ENCODE data around the gene LMO7.
"Not testable (repeated sequence)": the region's sequence is repeated elsewhere in the genome, so short reads cannot be mapped to it uniquely, and the experiment has no call there.

LMO7 gene

DNA sequence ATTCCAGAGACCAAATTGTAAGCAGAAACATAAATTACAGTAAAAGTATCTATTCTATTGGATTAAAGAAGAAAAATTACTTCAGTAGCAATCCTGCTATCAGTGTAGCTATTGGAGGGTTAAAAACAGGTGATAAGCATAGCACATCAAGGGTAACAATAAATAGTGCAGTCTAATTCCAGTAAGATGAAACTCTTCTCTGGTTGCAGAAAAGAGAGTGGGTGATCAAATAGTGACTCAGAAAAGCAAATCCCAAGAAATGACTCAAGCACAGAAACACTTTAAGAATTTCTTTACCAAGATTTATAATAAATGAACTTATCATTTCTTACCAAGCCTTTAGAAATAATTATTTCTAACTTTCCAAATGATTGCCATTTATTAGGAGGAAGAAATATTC lies 135.7 kb downstream of the LMO7 start:
- no peak for DNase-seq (ENCODE audit: low read depth in 2 of 2)

DNA sequence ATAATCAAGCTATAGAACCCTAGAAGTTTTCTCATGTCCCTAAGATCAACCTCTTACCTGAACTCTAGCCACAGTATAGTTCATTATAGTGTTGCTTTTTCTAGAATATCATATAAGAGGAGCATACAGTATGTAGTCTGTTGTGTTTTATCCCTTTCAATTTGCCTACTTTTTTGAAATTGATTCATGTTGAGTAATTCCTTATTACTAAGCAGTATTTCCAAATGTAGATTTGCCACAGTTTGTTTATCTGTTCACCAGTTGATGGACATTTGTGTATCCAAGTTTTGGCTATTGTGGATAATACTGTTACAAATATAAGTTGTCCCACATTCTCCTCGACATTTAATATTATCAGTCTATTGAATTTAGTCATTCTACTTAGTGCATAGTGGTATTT lies 138.0 kb downstream of the LMO7 start:
- no peak for DNase-seq (ENCODE audit: low read depth in 2 of 2)

DNA sequence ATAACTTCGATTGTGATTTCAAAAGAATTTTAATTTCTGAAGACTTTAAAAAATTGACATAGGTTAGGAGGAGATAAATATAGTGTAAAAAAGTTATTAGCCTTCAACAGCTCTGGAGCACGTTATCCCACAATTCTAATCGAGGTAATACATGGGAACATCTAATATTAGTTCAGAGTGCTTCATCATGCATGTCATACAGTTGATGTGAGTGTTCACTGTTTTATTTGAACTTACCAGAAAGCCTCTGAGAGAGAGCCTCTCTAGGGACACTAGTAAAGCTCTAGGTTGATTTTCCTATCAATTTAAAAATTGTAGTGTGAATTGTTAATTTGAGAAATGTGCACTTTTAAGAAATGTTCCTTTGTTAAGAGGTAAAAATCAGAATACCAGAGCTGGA lies 140.4 kb downstream of the LMO7 start:
- no peak for DNase-seq (ENCODE audit: low read depth in 2 of 2)

DNA sequence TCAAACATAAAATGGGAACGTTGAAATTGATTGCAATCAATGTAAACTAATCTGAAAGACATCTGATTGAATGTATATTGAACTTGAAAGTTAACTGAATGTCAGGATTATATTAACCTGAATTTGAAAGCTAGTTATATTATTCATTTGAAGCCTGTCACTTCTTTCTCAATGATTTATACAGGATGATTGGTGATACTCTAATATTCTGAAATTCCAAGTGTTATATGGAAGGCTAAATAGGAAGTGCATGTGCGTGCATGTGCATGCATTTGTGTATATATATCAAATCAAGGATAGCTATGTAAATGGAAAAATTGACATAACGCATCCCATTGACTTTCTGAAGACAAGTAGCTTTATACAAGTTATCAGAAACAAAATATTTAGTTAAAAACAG lies 143.3 kb downstream of the LMO7 start:
- no peak for DNase-seq (ENCODE audit: low read depth in 2 of 2)

DNA sequence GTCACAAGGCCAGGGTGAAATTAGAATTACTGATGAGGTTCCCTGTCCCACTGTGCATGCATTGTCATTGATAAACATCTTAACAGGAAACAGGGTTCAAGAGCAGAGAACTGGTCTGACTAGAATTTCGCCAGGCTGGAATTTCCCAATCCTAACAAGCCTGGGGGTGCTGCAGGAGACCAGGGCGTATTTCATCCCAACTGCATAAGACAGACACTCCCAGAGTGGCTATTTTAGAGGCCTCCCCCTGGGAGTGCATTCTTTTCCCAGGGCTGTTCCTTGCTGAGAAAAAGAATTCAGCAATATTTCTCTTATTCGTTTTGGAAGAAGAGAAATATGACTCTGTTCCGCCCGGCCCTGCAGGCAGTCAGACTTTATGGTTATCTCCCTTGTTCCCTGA lies 144.0 kb downstream of the LMO7 start:
- not testable (repeated sequence) for DNase-seq (ENCODE audit: low read depth in 2 of 2)

DNA sequence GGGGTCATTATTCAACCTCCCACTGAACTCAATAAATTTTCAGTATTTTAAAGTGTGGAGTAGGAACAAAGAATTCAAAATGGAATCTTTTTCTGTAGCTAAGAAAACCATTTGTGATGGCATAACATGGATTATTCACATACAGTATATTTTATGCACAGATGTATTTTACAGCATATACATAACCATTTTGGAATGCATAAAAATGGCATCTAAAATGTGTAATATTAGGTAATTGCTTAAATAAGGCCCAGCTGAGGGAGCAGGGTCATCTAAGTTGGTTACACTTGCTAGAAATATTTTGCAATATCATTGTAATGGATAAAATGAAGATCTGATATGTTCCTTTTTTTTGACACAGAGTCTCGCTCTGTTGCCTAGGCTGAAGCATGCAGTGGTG lies 146.9 kb downstream of the LMO7 start:
- DNase-seq (ENCODE audit: low read depth in 2 of 2): no peak

DNA sequence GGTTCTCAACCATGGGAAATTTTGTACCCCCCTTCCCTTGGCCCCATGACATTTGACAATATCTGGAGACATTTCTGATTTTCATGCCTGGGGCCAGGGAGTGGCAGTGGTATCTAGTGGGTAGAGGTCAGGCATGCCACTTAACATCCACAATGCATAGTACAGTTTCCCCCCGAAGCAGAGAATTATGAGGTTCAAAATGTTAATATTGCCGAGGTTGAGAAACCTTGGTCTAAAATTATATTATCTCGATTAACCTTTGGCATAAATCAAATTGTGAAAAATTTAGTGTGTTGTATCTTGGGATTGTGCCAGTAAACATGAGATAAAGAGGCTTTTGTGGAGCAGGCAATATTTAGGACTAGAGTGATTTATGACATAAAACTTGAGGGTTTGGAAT lies 147.9 kb downstream of the LMO7 start:
- DNase-seq (ENCODE audit: low read depth in 2 of 2): no peak

DNA sequence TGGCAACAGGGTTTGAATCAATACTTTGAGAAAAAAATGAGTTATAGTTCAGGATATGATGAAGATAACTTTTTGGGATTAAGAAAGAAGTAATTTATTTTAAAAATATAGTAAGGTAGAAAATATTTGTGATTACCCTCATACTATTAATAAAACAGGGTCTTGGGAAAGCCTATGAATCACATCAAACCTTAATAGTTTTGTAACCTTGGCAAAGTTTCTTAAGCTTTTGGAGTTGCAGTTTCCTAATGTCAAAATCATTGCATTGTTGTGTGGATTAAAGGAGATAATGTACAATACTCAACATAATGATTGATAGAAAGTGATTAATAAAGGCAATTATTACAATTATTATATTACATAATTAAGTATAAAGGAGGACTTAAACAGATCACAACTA lies 149.0 kb downstream of the LMO7 start:
- DNase-seq (ENCODE audit: low read depth in 2 of 2): no peak

DNA sequence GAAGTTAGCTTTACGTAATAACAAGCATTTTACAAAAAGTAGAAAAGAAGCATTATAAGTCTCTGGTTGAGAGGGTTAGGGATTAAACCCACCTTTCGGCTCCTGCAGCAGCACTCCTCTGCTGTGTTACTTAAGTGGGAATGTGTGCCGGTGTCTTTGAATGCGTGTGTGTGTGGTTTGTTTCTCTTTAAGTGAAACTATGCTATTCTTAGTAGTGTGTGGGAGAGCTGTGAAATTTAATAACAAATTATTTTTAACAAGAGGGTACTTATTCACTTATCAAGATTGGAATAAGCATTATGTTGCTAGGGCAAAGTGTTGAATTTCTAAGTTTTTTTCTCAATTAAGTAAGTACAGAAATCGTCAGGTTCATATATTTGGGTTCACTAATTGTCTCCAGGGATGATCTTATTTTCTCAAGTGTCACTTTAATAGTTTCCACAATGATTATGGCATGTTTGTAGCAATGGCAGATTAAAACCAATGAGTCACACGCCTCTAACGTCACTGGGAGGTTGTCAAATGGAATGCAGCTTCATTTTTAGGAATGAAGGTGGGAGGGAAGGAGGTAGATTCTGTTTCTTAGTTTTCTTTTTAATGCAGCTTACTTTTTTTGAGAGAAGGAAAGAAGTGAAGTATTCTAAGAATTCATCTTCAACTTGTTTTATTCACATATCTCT lies 151.3 kb downstream of the LMO7 start:
- DNase-seq (ENCODE audit: low read depth in 2 of 2): no peak

DNA sequence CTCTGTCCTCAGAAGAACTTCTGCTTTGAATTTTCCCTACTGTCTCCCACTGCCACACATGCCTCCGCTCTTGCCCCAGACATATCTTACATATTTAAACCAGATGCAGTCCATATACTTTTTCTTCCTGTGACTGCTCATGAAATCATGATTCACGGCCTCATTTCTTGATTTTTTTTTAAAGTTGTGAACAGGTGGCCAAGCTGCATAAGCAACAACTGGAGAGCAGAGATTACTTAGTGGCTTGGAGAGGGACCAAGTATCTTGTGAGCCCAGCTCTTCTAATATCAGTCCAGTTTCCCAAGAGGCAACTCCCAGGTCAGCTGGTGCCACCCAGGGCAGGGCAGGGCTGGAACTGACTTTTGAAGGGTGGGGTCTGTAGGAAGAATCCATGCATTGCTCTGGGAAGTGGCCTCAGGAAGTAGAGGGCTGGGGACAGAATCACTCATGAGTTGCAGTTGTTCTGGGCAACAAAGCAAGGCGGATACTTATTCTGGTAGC lies 152.4 kb downstream of the LMO7 start:
- no peak for DNase-seq (ENCODE audit: low read depth in 2 of 2)

DNA sequence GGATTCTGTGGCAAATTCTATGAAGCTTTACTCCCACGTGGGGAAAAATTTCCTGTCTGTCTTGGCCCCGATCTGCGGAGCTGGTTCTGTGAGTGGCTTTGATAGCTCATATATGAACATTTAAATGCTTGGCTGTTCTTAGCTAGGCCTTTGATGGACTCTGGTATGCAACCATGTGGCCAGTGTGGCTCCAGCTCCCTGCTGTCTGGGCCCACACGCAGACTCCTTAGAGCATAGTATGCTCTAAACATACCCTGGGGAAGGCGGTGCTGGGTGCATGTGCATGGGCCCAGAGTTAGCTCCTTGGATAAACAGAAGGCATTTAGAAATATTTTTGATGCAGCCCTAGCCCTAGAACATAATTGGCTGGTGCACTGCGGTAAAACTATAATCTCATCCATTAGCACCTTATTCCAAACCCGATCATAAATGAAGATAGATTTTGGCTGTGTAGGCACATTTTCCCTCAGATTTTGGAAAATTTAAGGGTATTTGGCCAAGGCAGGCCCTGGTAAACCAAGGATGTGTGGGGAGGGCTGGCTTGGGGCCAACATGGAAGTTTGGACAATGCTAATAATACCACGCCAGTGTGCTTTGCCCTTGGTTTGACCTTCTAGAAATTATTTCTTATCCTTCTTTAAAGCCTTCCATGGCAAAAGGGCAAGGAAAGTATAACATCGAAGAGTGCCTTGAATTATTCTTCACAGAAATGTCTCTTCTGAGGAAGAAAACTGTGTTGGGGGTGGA lies 153.5 kb downstream of the LMO7 start:
- DNase-seq (ENCODE audit: low read depth in 2 of 2): no peak

DNA sequence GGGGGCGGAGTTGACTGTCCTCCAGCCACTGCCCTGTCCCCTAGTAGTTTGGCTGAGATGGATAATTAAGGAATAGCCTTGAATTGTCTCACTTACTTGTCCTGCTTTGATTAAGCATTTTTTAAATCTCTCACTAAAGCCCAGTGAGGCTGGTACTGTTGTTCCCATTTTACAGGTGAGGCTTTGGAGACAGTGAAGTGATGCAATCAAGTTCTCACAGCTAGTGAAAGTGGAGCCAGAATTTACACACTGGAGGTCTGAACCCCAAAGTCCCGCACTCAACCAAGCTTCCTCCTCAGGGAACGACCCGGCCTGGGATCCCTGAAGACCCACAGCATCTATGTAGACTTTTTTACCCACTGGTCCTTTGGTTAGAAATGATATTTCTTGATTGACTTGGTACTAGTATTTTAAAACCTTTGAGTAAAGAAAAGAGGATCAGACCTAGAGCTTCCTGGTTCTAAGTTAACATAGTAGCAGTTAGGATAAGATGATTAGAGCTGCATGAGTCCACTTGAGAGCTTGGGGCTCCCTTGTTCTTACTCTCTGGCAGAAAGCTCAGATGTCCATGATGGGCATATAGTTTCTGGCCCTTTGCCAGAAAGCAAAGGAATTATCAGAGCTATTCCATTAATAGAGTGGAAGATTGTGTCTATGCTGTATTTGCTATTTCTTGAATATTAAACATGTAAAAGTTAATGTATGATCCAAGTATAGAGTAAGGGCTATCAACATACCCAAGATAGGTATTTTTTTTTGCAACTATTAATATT lies 154.3 kb downstream of the LMO7 start:
- no peak for DNase-seq (ENCODE audit: low read depth in 2 of 2)

DNA sequence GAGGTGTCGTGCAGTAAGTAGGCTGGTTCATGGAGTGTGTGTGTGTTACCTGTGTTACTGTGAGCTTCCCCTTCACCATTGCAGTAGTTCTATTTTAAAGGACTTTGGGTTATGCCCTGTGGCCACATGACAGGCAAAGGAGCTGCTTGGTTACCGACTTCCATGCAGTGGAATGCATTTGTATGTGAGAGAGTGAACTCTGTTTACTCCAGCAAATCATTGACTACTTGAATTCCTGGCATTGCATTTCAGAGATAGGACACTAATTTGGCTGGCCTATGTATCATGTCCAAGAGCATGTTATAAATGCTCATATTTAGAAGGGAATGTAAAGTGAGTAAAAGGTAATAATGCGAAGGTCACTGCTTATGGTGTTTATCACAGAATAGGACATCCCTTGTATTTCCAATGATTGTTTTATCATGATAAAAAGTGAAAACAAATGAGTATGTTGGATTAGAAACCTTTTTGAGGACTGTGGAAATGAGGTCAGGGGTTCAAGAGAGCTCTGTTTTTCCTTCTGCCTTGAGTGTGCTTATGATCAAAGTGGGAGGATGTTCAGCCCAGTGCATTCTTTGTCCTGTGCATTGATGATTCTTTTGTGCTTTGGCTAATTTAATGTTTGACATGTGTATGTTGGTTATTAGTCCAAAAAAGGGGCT lies 156.5 kb downstream of the LMO7 start:
- no peak for DNase-seq (ENCODE audit: low read depth in 2 of 2)

DNA sequence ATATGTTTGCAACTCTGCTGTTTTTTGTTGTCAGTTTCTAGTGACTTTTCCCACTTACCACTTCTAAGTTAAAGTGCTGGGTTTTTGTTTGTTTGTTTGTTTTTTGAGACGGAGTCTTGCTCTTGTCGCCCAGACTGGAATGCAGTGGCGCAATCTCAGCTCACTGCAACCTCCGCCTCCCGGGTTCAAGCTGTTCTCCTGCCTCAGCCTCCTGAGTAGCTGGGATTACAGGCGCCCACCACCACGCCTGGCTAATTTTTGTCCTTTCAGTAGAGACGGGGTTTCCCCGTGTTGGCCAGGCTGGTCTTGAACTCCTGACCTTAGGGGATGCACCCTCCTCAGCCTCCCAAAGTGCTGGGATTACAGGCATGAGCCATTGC lies 157.0 kb downstream of the LMO7 start:
- DNase-seq (ENCODE audit: low read depth in 2 of 2): not testable (repeated sequence)

DNA sequence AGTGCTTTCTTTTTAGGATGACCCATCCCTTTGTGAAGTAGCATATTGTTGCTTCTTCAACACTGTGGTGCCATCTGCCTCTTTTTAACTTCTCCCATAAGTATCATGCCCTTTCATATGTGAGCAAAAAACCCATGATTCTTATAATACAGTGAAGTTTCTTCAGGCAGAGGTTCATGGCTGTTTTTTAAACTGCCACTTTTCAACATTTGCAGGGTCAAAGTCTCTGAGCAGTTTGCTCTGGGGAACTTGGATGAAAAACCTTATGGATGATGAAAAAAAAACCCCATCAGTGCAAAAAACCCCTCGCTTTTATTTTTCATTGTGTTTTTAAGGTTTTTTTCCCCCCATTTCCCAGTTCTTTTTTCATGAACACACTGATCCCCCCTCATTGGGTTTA lies 158.5 kb downstream of the LMO7 start:
- DNase-seq (ENCODE audit: low read depth in 2 of 2): no peak

DNA sequence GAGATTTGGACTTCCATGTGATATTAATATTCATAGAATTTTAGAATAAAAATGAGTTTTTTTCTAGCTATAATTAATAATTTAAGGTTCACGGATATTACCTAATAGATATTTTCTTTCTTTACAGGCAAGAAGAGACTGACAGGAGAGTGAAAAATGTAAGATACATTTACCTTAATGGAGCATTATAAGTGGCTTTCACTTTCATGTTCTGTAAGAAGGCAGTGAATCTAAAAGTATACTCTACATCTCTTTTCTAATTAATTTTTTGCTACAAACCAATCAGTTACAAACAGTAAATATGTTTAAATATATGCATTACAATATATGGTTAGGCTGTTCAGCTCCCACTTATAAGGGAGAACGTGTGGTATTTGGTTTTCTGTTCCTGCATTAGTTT lies 159.1 kb downstream of the LMO7 start:
- no peak for DNase-seq (ENCODE audit: low read depth in 2 of 2)

DNA sequence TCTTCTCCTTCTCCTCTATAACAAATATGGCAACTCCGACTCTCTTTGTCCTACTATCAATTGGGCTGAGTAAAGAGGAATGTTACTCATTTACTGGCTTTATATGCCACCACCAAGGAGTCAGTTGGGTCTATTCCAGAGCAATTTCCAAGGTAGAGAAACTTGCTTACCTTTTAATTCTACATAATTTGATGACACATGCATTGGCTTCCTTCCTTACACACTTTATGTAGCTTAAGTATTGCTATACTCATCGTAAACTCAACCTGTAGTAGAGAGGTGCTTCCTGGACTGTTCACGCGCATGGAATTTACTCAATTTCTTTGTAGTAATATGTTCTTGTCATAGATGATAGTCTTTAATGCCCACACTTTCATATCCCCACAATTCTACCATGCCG lies 160.7 kb downstream of the LMO7 start:
- no peak for DNase-seq (ENCODE audit: low read depth in 2 of 2)

DNA sequence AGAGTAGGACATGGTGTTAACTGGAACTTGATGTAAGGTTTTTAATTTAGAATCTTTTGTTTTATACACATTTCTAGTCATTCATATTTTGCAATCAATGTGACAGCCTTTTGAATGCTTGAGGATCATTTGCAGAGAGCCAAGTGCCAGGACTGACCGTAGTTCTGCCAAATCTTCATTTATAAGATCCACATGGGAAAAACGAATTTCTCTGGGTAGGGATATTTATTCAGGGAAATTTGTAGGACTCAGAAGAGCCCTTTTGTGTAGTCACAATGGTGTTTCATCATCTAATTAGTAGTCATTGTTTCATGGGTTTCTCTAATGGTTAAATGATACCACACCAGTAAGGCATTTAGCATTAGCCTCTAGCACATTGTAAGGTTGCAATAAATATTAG lies 161.1 kb downstream of the LMO7 start:
- DNase-seq (ENCODE audit: low read depth in 2 of 2): no peak

DNA sequence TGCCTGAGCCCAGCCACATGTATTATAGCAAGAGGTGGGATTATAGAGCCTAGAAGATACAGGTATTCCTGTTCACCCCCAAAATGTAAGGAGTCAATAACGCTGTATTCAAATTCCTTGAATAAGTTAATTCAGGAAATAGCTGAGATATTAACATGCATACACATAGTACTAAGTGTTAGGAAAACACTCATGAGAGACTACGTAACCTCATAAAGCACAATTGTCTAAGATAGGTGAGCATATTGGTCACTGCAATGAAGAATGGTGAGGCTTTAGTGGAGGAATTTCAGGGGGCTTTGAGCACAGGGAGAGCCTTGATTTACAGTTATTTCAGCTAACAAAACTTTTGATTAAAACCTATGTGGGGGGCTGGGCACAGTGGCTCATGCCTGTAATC lies 161.6 kb downstream of the LMO7 start:
- no peak for DNase-seq (ENCODE audit: low read depth in 2 of 2)

DNA sequence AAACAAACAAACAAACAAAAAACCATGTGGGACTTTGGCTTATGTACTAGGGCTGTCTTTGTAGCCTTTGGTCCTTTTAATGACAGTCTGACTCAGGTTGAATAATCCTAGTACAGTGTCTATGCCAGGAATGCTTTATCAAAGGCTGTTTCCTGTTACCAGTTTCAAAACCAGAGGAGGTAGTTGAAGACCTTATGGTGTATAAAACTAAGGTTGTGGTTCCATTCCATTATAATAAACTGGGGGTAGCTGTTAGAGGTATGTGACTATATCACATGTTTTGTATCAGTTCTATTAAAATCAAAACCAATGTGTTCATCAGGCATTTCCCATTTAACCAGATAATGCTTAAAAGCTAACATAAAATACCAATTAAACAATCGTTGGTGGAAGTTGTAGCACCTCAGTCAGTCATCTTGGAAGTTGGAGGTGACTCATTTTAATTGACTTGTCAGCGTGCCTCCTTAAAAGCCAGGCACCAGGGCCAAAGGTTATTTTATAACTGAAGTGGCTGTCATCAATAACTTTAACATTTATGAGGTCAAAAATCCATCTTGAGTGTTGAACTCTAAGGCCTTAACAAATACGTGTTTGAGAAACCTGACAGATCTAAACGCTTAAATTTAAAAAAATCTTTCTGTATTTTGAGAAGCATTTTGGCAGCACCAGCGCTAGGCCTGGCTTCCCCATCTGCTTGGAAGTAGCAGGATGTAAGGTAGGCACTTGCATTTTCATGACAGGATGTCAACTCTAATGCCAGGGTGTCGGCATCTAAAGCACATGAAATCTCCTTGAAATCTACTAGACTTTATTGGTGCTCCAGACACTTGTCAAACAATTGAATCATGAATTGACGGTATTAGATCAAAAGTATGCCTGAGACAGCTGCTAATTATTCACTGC lies 162.5 kb downstream of the LMO7 start:
- DNase-seq (ENCODE audit: low read depth in 2 of 2): no peak

DNA sequence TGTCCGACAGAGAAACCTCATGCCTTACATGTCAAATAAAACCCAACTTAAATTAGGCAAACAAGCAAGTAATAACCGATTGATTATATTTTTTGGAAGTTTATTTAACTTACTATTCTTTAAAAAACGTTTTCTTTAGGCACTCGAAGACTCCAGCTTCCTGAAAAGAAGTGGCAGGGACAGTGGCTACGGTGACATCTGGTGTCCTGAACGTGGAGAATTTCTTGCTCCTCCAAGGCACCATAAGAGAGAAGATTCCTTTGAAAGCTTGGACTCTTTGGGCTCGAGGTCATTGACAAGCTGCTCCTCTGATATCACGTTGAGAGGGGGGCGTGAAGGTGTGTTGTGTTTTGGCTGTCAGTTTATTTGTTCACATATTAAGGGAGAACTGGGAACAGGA lies 164.4 kb downstream of the LMO7 start:
- no peak for DNase-seq (ENCODE audit: low read depth in 2 of 2)
